Heart left ventricle (tissue), 16 donors: ENCODE results near the gene MYH7B. TPM values are rescaled to one million over a fixed set of nuclear protein-coding genes. Genes with fewer than 3 reads are reported as not detected.
A peak's percentile ranks its signal among the peaks of the same experiment; 100 is the strongest.

ENCODE experiments used
- ATAC-seq, 4 donors: fragments of 200-7000 bp; cut with Tn5 transposase; one replicate each; pipeline ENCODE4 v1.9.1; 2020 to 2022; ENCODE audit warnings: moderate library complexity in 4 of 4, mild to moderate bottlenecking in 3 of 4, moderate number of reproducible peaks in 1 of 4
- DNase-seq, 5 donors: peaks; one replicate each; pipeline ENCODE4 v3.0.0-alpha.2; 2020
- H3K27ac ChIP-seq, 12 donors: fragments of 200-600 bp; sonication (generic) in 4 of 12; one replicate each; pipeline versions ENCODE4 v1.5.0 to v1.8.0; 2016 to 2022; ENCODE audit warnings: mild to moderate bottlenecking in 2 of 12
- H3K27me3 ChIP-seq, 9 donors: fragments of 200-600 bp; sonication (generic) in 2 of 9; one replicate each; pipeline versions ENCODE4 v1.5.1 to v1.8.0; 2016 to 2022; ENCODE audit warnings: mild to moderate bottlenecking in 3 of 9
- H3K36me3 ChIP-seq, 9 donors: fragments of 200-600 bp; sonication (generic) in 2 of 9; one replicate each; pipeline versions ENCODE4 v1.5.0 to v1.8.0; 2018 to 2022; ENCODE audit warnings: mild to moderate bottlenecking in 2 of 9
- H3K4me1 ChIP-seq, 12 donors: fragments of 200-600 bp; sonication (generic) in 4 of 12; one replicate each; pipeline versions ENCODE4 v1.5.0 to v1.8.0; 2016 to 2022; ENCODE audit warnings: mild to moderate bottlenecking in 3 of 12
- H3K4me3 ChIP-seq, 12 donors: fragments of 200-600 bp; sonication (generic) in 4 of 12; one replicate each; pipeline versions ENCODE4 v1.5.0 to v1.8.0; 2017 to 2022; ENCODE audit warnings: mild to moderate bottlenecking in 9 of 12, moderate library complexity in 4 of 12
- H3K9me3 ChIP-seq, 12 donors: fragments of 200-600 bp; sonication (generic) in 4 of 12; one replicate each; pipeline versions ENCODE4 v1.5.0 to v1.8.0; 2016 to 2022; ENCODE audit warnings: mild to moderate bottlenecking in 1 of 12
- POLR2A ChIP-seq, 2 donors: fragments of 450-650 bp; IDR thresholded peaks; one replicate each; pipeline ENCODE4 v1.6.1; 2017; ENCODE audit warnings: antibody characterized with exemption in 2 of 2, mild to moderate bottlenecking in 2 of 2, moderate library complexity in 2 of 2
- WGBS, 4 donors: extraction: QIAGEN DNeasy Blood & Tissue Kit in 2 of 4; methylation state at CpG; one replicate each; pipeline versions ENCODE4 v1.1.5 to v1.1.7; 2013 to 2018; 5-methylcytosine and 5-hydroxymethylcytosine counted together
- intact Hi-C, 10 donors: fragments of 100-400 bp; cut with DNase I; formaldehyde crosslinking; loops; one replicate each; pipeline versions ENCODE4 v1.11.1 to v1.14.2; 2022
- polyA plus RNA-seq, 2 donors: library from polyadenylated mRNA; stranded (reverse); fragments of 200-250 nt; gene quantifications; one replicate each; pipeline ENCODE4 v1.2.3, GENCODE V29; 2013
- total RNA-seq, 9 donors: library from RNA; depleted of rRNA in 2 of 9; stranded (reverse); fragments of >200 nt in 2 of 9; fragmentation: NEBNext Ultra II Directional in 3 of 9; extraction: Animal tissue kit (Norgen Biotek cat#: 25700) in 3 of 9; gene quantifications; one replicate each; pipeline versions ENCODE4 v1.1.0 to v1.2.4, GENCODE V29; 2016 to 2023
- TF ChIP-seq, protein P1 (sequence below), 12 donors: fragments of 200-600 bp; sonication (generic) in 4 of 12; IDR thresholded peaks; one replicate each; pipeline versions ENCODE4 v1.5.0 to v1.8.0; 2018 to 2022; ENCODE audit warnings: antibody characterized with exemption in 12 of 12, mild to moderate bottlenecking in 5 of 12
- donor health status: ischemic (EF 13 %, LVEDD 7.1; RV severe dilation, severe dysfunction).
- donor health status: healthy with polysubstance abuse.
- donor health status: DM: no; HTN: yes; CAD: no.
- donor health status: DM: no; HTN: no; CAD: no.
- donor health status: ischemic (EF 25% LVEDD 6.9; RV normal size, moderate dysfunction).
- donor health status: ischemic (EF 25% LVEDD 5.7; RV mildly dilated, moderate dysfunction).
- donor health status: healthy.
- donor health status: DM: yes; HTN: yes; CAD: no.
- donor health status: ischemic (EF 35%, LVEDD 5.7; RV mildly dilated, moderate dysfunction).
- donor health status: nonischemic (EF 11% LVEDD 7.7; RV severe dilation, severe dysfunction).
- donor health status: DM: yes; HTN: yes; CAD: no.
- donor health status: PGD.
- donor health status: ischemic (EF 29% LVEDD 5.4; RV normal size, mild dysfunction).
- donor health status: nonischemic (EF 23%, LVEDD 6.1; RV moderate dilation, normal function).

The MYH7B gene
- total and polyA plus RNA-seq, 11 donors: 12.8 to 448 (median 144) TPM

DNA sequence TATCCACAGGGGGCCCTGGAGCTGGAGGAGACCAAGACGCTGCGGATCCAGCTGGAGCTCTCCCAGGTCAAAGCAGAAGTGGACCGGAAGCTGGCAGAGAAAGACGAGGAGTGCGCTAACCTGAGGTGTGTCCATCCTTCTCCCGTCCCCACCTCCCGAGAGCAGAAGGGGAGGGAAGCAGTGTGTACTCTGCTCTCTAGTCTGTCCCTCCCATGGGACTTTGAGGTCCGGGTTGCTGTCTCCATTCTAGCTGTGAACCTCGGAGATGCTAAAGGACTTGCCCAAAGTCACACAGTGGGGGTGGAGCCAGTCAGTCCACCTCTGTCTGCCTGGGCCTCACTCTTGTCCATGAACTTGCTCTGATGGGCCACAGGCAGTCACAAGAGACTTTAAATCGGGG, 44.1 kb downstream of the MYH7B start:
- peaks cover 0 to 16% (median 0%) of the 10 kb centered on the region in 12 donors for H3K4me1 ChIP-seq
- 31 to 53% (median 47%) methylated on average over 9 to 10 of the region's 10 CpGs for WGBS, 4 donors
- H3K4me3 ChIP-seq: no peak overlapping the region
- intact Hi-C loops: no loop called here
- no peak overlapping the region for H3K27ac ChIP-seq
- H3K27me3 ChIP-seq: no peaks in the 10 kb centered on the region
- no peaks in the 10 kb centered on the region for H3K9me3 ChIP-seq
- H3K36me3 ChIP-seq: peaks cover 2 to 100% (median 100%) of the 10 kb centered on the region in 9 donors
- DNase-seq (peak in 1 of 5 donors; percentile 19), ATAC-seq (no peak)
- TF ChIP-seq, protein P1, sequence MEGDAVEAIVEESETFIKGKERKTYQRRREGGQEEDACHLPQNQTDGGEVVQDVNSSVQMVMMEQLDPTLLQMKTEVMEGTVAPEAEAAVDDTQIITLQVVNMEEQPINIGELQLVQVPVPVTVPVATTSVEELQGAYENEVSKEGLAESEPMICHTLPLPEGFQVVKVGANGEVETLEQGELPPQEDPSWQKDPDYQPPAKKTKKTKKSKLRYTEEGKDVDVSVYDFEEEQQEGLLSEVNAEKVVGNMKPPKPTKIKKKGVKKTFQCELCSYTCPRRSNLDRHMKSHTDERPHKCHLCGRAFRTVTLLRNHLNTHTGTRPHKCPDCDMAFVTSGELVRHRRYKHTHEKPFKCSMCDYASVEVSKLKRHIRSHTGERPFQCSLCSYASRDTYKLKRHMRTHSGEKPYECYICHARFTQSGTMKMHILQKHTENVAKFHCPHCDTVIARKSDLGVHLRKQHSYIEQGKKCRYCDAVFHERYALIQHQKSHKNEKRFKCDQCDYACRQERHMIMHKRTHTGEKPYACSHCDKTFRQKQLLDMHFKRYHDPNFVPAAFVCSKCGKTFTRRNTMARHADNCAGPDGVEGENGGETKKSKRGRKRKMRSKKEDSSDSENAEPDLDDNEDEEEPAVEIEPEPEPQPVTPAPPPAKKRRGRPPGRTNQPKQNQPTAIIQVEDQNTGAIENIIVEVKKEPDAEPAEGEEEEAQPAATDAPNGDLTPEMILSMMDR (IDR thresholded peaks at IDR 0.05): no peak
- no peak for TF ChIP-seq POLR2A (IDR thresholded peaks at IDR 0.05)

DNA sequence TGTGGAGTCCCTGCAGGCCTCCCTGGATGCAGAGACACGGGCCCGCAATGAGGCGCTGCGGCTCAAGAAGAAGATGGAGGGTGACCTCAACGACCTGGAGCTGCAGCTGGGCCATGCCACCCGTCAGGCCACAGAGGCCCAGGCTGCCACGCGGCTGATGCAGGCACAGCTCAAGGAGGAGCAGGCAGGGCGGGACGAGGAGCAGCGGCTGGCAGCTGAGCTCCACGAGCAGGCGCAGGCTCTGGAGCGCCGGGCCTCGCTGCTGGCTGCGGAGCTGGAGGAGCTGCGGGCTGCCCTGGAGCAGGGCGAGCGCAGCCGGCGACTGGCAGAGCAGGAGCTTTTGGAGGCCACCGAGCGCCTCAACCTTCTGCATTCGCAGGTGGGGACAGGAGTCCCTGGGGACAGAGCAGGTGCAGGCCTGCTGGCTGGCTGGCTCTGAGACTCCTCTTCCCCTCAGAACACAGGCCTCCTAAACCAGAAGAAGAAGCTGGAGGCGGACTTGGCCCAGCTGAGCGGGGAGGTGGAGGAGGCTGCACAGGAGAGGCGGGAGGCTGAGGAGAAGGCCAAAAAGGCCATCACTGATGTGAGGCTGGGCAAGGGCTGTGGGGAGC, 44.7 kb downstream of the MYH7B start:
- no peak overlapping the region for H3K27ac ChIP-seq
- no peak overlapping the region for H3K4me3 ChIP-seq
- 86 to 90% (median 89%) methylated on average over 9 to 28 of the region's 28 CpGs for WGBS, 4 donors
- DNase-seq (peak in 3 of 5 donors; percentile 24 to 61 (median 24)), ATAC-seq (no peak)
- TF ChIP-seq, protein P1 (IDR thresholded peaks at IDR 0.05): no peak
- TF ChIP-seq POLR2A (IDR thresholded peaks at IDR 0.05): no peak
- H3K27me3 ChIP-seq: no peaks in the 10 kb centered on the region
- no peaks in the 10 kb centered on the region for H3K9me3 ChIP-seq
- H3K4me1 ChIP-seq: peaks cover 0 to 16% (median 0%) of the 10 kb centered on the region in 12 donors
- intact Hi-C loops: no loop called here
- peaks cover 2 to 100% (median 100%) of the 10 kb centered on the region in 9 donors for H3K36me3 ChIP-seq

DNA sequence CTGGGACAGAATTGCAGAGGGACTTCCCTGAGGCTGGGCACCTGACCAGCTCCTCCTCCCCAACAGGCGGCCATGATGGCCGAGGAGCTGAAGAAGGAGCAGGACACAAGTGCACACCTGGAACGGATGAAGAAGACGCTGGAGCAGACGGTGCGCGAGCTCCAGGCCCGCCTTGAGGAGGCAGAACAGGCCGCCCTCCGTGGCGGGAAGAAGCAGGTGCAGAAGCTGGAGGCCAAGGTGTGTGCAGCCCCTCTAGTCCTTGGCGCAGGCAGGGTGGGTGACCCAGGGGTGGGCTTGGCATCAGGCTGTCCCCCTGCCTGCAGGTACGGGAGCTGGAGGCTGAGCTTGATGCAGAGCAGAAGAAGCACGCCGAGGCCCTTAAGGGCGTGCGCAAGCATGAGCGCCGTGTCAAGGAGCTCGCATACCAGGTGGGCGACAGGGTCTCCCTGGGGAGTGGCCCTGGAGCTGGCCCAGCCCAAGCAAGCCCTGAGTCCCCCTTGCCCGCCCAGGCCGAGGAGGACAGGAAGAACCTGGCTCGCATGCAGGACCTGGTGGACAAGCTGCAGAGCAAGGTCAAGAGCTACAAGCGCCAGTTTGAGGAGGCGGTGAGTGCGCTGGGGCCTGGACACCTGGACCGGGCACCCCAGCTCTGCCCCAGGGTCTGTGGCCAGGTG, 45.4 kb downstream of the MYH7B start:
- WGBS, 4 donors: 88 to 90% (median 89%) methylated on average over 23 to 28 of the region's 28 CpGs
- Histone ChIP-seq H3K27ac (no peak overlapping the region), H3K9me3 (no peaks in the 10 kb centered on the region), H3K4me1 (peaks cover 0 to 16% (median 0%) of the 10 kb centered on the region in 12 donors), H3K36me3 (peaks cover 2 to 100% (median 100%) of the 10 kb centered on the region in 9 donors), H3K4me3 (no peak overlapping the region), H3K27me3 (no peaks in the 10 kb centered on the region)
- DNase-seq (peak in 3 of 5 donors; percentile 18 to 56 (median 31)), ATAC-seq (no peak)
- intact Hi-C loops: no loop called here
- TF ChIP-seq POLR2A (IDR thresholded peaks at IDR 0.05): no peak
- TF ChIP-seq, protein P1 (IDR thresholded peaks at IDR 0.05): no peak

DNA sequence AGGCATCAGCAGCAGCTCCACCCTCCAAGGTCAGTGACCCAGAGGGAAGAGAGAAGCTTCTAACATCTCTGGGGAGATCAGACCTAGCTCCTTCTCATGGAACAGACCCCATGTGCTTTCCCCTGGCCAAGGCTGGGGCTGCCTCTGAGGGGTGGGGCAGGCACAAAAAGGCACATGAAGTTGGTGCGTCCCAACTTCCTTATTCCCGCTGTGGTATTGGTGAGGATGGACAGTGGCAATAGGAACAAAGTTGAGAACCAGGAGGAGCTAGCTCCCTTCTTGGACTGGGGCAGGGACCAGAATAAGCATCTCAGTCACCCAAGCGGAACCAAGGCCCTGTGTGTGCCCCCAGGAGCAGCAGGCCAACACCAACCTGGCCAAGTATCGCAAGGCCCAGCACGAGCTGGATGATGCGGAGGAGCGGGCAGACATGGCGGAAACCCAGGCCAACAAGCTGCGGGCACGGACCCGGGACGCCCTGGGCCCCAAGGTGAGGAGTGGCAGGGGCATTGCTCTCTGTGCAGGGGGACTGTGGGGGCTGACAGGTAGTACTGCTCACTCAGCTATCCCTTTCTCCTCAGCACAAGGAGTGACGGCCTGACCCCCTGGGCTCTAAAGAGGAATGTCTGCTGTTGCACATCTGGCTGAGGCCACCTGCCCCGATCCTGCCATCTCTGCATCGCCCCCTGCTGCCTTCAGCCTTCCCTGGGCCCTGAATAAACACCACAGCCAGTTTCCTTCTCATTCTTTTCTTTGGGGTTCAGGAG, 46.1 kb downstream of the MYH7B start:
- WGBS, 4 donors: 75 to 81% (median 77%) methylated on average over 15 of the region's 15 CpGs
- no peaks in the 10 kb centered on the region for H3K9me3 ChIP-seq
- peak in 2 of 5 donors; percentile 27 to 53 for DNase-seq
- H3K27me3 ChIP-seq: no peaks in the 10 kb centered on the region
- no peak overlapping the region for H3K4me3 ChIP-seq
- H3K4me1 ChIP-seq: peaks cover 0 to 17% (median 0%) of the 10 kb centered on the region in 12 donors
- ATAC-seq: peak in 1 of 4 donors; percentile 0
- TF ChIP-seq, protein P1 (IDR thresholded peaks at IDR 0.05): peak in 2 of 12 donors; percentile 14 to 26
- no peak for TF ChIP-seq POLR2A (IDR thresholded peaks at IDR 0.05)
- H3K36me3 ChIP-seq: peaks cover 0 to 100% (median 100%) of the 10 kb centered on the region in 9 donors
- H3K27ac ChIP-seq: peak overlapping the region in 1 of 12 donors; percentile 61
- intact Hi-C loops: no loop called here
